Limb (tissue), 2 donors: ENCODE data around the gene INPPL1.

ENCODE experiments used
- DNase-seq, 2 donors: peaks; one replicate each; pipeline ENCODE4 v3.0.0-alpha.2; 2016; ENCODE audit errors: extremely low spot score in 2 of 2

Gene INPPL1

GRCh38 chr11:72218251-72218745, 6.3 kb upstream of the INPPL1 start:
- no peak for DNase-seq

DNA sequence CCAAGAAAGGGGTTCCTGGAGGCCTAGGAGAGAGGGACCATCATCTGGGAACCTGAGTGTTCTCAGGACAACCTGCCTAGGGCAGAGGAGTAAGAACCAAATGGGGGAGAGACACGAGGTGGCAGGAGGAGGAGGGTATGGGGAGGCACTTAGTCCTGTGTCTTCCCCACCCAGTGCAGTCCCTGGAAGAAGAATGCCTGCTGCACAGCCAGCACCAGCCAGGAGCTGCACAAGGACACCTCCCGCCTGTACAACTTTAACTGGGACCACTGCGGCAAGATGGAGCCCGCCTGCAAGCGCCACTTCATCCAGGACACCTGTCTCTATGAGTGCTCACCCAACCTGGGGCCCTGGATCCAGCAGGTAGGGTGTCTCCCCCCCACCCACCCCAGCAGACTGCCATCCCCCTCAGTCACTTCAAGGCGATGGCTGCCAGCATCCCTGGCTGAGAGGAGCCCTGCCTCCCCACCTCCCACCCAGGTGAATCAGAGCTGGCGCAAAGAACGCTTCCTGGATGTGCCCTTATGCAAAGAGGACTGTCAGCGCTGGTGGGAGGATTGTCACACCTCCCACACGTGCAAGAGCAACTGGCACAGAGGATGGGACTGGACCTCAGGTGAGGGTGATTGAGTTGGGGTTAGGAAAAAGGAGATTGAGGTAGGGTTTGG, 3.7 kb upstream of the INPPL1 start:
- no peak for DNase-seq

GRCh38 chr11:72221386-72222075, 3.0 kb upstream of the INPPL1 start:
- DNase-seq: no peak

- DNase-seq: peak in 1 of 2 donors; percentile 30
Measured at GRCh38 chr11:72222106-72222891, 2.3 kb upstream of the INPPL1 start.

- peak; percentile 94 for DNase-seq
Measured at GRCh38 chr11:72222907-72223614, 1.5 kb upstream of the INPPL1 start.

GRCh38 chr11:72223615-72224563, 678 bp upstream of the INPPL1 start:
- DNase-seq: peak; percentile 67 to 88

GRCh38 chr11:72225411-72225951, 914 bp downstream of the INPPL1 start:
- no peak for DNase-seq

- peak in 1 of 2 donors; percentile 48 for DNase-seq
Measured at GRCh38 chr11:72226701-72227100, 2.1 kb downstream of the INPPL1 start.

DNA sequence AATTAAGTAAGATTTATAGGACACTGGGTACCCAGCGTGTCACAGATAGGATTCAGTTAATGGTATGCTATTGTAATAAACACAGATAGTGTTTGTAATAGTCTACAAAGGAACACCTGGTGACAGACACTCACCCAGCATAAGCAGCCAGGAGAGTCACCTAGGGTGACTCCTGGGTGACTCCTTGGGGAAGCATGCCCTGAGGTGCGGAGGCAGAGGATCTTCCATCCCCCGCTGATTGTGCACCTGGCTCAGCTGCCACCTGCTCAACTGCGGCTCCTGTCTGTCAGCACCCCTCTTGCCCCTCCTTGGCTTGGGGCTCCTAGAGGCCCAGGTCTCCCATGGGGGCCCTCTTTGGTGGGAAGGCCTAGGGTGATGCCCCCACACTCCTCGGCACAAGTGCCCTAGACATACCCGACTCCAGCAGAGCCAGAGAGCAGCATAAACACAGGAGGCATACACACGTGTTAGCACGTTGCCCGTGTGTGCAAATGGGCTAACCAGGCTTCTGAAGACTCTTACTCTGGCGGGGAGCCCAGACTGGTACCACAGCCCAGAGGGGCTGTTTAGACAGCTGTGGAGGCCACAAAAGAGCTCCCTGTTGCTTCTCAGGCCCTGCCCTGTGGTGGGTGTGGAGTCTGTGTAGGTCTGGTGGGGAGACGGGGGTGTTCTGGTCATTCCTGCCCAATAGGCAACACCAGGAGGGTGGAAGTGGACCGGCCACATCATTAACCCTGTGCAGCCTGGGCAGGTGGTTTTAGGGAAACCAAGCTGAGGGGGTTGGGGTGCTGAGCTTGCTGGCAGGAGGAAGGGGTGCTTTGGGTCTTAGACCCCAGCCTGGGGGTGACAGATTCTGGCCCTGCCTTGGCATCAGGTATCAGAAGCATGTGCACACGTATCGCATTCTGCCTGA, 3.0 kb downstream of the INPPL1 start:
- DNase-seq: peak in 1 of 2 donors; percentile 67

- DNase-seq: no peak
Measured at GRCh38 chr11:72228229-72228843, 3.8 kb downstream of the INPPL1 start.

- DNase-seq: no peak
Measured at GRCh38 chr11:72228844-72229231, 4.3 kb downstream of the INPPL1 start.

DNA sequence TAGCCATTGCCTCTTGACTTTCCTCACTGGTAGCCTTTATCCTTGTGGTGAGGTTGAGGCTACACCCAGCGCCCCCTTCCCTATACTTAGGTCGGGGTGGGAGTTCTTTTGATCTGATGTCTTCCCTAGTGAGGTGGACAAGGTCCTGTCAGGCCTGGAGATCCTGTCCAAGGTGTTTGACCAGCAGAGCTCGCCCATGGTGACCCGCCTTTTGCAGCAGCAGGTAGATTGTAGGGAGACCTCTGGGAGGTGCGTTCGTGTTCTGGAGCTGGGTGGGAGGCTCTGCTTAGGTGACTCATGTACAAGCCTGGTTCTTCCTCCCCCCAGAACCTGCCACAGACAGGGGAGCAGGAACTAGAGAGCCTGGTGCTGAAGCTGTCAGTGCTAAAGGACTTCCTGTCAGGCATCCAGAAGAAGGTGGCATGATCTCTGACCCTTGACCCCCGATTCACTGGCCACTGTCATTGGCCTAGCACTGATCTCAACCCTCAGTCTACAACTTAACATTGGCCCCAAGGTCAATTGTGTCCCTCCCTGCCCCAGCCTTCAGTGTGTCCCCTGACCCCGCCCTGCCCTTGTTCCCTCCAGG, 4.9 kb downstream of the INPPL1 start:
- no peak for DNase-seq

- no peak for DNase-seq
Measured at GRCh38 chr11:72229925-72230763, 5.6 kb downstream of the INPPL1 start.

GRCh38 chr11:72230764-72231365, 6.3 kb downstream of the INPPL1 start:
- no peak for DNase-seq

GRCh38 chr11:72231396-72232259, 7.1 kb downstream of the INPPL1 start:
- no peak for DNase-seq
